GM12873 (cell line): Measurements from ENCODE around the gene BMPR2.

Experiments used
- CTCF ChIP-seq: IDR thresholded peaks from 2 replicates; pipeline ENCODE4 v1.5.1; 2012; ENCODE audit warnings: low read depth, mild to moderate bottlenecking, moderate library complexity, low read length, control low read depth; ENCODE audit not compliant: insufficient read depth; ENCODE audit errors: missing control alignments

BMPR2 gene

GRCh38 chr2:202555356-202555755, 179.2 kb downstream of the BMPR2 start:
- TF ChIP-seq CTCF = no peak

GRCh38 chr2:202560200-202560599, 184.1 kb downstream of the BMPR2 start:
- no peak for TF ChIP-seq CTCF

GRCh38 chr2:202564226-202564625, 188.1 kb downstream of the BMPR2 start:
- TF ChIP-seq CTCF = no peak

GRCh38 chr2:202566286-202566685, 190.2 kb downstream of the BMPR2 start:
- no peak for TF ChIP-seq CTCF

- TF ChIP-seq CTCF = no peak
Observed at GRCh38 chr2:202574541-202574940, 198.4 kb downstream of the BMPR2 start.

- no peak for TF ChIP-seq CTCF
Observed at GRCh38 chr2:202577250-202578183, 201.4 kb downstream of the BMPR2 start.

- TF ChIP-seq CTCF = no peak
Observed at GRCh38 chr2:202583709-202584219, 207.6 kb downstream of the BMPR2 start.
